Measurements from ENCODE around the gene CTU2. TPM values are rescaled to one million over a fixed set of nuclear protein-coding genes. Genes with fewer than 3 reads are reported as not detected.

CTU2 gene
- total RNA-seq, 1 donor from 2014 or later, result 11.2 TPM

DNA sequence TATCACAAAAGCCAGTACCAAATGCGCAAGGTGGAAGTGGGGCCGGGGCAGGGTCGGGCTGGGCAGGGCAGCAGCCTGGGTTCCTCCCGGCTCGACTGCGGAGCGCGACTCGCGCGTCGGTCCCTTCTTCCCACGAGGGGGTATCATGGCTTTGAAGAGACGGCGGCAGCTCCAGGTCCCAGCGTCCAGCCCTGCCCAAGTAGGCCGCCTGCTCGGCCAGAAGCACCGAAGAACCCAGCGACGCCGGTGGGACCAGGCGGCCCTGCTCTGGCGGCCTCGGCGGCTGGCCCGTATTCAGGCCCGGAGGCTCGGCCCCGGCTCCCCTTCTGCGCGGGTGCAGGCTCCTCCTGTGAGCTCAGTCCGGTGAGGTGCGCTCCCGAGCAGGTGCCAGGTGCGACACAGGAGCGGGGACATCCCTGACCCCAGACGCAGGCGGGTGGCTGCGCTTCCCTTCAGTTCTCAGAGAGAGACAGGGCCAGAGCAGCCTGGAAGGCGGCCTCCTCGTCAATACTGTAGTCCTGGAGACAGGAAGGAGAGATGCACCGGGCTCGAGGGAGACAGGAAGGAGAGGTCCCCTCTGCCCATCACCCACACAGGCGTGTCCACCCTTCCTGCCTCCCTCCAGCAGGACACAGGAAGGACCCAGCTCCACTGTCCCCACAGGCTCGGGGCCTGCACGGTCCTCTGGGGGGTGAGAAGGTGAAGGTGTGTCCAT lies 9.0 kb upstream of the CTU2 start:
- no peak for DNase-seq

DNA sequence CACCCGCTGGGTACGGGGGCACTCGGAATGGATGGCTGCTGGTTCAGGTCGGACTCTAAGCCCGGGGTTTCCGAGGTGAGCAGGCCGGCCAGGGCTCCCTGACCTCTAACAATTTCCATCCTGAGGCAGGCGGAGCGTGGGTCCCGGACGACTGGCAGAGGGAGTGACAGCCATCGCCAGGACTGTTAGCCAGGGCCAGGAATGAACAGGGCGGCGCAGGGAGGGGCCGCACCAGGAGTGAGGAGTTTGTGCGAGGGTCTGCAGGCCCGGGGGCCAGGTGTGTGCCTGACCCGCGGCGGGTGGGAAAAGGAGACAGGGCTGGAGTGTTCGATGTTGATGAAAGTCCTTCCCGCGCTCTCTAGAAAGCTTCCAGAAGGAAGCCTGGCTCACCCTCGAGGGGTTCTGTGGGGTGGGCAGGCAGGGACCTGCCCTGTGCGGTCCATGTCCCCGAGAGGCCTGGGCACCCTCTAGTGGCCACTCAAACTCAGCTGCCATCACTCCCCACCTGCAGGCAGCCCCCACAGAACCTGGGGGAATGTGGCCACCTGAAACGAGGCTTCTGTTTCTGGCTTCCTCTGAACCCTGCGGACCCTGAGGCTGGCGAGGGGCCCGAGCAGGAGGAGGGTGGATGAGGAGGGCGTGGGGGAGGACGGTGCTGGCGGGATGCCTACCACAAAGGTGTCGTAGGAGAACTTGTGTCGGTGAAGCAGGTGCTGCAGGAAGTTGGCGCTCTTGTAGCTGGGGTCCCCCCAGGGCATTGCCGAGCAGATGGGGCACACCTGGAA lies 8.3 kb upstream of the CTU2 start:
- DNase-seq, result no peak

DNA sequence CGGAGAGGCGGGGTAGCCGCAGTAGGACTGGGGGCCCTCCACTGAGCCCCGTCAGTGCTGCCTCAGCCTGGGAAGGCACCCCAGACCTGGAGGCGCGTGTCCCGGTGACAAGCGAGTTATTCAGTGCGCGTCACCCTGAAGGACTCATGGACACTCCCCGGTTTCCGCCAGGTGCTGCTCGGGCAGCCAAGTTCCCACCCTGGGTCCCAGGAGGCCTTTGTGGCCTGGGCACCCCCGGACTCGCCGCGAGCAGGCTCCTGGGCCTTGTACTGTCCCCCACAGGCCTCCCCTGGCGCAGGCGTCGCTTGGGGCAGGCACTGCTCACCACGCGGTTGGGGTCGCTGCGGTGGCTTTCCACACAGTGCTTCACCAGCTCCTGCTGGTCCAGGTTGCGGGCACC lies 7.7 kb upstream of the CTU2 start:
- no peak for DNase-seq

DNA sequence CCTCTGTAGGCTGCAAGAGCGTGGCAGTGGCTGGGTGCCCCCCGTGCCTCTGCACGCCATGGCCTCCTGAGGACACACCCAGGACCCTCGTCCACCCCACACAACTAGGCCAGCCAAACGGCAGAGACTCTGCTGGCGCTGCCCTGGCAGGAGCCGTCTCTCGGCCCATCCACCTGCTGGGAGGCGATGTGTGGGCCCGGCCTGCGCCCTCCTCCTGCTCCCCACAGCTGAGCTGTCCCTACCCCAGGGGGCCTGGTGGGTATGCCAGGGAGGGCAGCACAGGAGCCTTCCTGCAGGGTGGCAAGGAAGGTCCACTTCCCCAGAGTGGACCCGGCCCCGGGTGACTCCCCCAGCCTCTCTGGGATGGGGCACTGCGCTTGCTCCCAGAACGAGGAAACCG lies 7.1 kb upstream of the CTU2 start:
- no peak for DNase-seq

DNA sequence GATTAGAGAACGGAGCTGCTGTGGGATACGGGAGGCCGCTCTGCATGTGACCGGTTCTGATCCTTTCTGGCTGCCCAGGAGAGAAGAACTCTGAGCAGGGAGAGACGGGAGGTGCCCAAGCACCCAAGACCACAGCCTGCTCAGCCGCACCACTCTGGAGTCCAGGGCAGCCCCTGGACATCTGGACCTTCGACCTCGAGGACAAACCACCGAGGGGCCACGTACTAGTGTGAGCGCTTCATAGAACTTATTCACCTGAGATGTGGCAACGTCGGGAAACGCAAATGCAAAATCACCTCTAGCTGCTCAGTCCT lies 6.0 kb upstream of the CTU2 start:
- no peak for DNase-seq

DNA sequence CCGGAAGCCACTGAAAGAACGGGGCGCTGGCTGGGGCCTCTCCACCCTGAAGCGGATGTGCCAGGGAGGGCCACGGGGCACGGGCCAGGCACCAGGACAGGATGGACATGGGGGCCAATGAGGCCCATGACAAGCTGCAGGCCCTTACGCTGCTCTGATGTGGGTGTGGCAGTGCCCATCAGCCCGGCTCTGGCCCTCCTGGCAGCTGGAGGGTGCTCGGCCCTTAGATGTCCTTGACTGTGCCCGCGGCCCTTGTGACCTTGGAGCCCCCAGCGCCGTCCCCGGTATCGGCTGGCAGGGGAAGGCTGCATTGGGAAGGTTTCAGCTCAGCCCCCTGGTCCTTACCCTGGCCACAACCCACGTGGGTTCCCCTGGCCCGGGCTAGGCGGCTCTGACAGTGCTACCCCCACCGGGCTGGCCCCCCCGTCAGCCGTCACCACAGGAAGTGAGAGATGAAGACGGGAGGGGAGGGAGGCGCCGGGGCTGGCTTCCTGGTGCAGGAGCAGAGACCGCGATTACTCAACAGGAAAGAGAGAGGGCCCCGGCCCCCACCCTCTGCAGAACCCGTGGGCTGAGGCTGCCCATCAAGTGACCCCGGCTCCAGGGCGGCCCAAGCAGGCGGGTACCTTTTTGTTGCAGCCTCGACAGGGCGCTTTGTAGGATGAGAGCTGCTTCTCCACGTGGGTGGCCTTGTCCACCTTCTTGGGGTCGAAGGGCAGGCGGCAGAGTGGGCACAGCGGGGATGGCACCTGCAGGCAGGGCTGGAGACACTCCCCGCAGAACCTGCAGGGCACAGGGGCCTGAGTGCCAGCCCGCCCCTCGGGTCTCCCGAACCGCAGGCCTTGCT lies 5.4 kb upstream of the CTU2 start:
- peak; percentile 37 for DNase-seq

DNA sequence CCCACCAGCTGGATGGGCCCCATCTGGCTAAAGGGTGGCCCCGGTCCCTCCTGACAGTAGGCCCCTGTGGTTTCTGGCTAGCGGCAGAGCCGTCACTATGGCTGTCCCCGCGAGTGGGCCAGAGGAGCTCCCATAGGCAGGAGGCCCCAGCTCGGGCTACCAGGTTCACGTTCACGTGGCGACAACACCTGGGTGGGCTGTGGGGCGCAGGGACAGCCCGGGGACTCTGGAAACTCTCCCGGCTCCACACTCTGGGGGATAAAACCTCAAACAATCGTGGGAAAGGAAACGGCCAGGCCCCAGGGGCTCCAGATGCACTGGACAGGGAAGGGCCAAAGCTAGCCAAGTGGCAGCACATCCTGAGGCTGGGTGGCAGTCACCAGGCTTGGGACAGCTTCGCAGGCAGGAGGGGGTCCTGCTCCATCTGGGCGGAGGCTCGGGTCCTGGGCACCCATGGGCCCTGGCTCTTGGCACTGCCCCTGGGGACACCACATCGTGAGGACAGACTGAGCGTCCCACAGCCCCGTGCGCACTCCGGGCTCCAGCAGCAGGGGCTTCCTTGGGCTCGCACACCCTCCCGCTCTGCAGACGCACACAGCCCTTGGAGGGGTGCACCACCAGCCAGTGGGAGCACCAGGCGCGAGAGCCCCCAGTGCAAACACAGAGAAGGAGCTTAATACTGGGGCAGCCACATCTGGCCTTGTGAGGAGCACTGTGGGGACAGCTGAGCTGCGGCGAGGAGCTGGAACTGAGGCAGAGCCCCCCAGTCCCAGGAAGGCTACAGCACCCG lies 4.5 kb upstream of the CTU2 start:
- DNase-seq, result no peak

DNA sequence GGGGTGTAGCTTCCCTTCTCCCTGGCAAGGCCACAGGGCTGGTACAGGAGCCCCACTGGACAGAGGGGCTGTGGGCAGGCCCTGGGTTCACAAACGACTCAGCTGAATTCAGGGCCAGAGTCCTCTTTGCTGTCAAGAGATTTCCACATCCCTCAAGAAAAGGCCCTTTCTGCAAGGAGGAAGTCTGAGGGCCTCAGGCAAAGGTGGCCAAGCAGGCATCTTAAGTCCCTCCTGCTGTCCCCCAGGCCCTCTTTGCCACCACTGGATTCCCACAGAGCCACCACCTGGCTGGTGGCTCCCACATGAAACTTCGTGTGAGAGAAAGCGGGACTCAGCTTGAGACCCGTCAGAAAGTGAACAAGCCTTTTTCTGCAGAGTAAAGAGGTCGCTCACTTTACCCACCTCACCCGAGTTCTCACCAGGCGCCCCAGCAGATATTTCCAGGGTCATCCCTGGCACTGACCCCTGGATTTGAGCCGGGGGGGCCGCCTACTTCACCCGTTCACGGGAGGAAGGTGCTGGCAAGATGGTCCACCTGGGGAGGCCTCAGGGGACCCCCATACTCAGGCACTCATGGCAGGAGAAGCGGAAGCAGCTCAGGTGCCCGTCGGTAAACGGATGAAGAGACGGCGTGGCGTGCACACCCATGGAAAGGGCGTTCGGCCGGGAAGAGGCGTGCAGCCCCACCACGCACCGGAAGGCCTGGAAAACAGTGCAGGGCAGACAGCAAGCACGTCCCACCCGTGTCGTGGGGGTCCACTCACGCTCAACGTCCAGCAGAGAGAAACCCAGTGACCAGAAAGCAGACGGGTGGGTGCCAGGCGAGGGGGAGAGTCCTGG lies 3.7 kb upstream of the CTU2 start:
- no peak for DNase-seq

DNA sequence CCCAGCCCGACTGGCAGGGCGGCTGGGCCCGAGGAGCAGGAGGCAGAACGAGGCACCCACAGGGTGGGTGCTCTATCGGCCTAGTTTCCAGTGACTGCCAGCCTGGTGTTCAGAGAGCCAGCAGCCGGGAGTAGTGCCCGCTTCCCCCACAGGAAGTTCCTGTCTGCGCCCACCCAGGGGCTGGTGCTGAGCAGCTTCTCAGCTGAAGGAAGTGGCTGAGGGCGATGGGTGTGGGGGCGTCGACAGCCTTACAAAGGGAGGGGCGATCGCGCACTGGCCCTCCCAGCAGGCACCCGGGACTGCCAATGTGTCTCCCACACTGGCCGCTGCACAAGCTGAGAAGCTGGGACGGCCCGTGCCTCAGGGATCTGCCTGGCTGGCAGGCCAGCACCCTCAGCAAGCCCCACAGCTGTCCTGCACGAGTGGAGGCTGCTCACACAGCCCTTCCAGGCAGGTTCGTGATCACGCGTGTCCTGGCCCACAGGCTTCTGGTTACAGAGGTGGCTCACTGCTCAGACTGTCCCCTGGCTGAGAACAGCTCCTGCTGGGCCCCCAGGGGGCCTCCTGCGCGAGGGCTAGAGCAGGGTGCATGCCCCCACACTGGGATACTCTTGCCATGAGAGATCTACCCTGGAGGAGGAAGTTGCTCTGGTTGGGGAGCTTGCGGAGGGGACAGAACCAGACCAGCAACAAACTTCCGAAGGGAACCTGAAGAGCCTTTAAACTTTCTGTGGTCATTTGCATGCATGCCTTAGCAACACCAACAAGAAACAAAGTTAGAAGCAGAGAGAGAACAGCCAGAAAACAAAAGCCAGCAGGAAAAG lies 2.6 kb upstream of the CTU2 start:
- no peak for DNase-seq

DNA sequence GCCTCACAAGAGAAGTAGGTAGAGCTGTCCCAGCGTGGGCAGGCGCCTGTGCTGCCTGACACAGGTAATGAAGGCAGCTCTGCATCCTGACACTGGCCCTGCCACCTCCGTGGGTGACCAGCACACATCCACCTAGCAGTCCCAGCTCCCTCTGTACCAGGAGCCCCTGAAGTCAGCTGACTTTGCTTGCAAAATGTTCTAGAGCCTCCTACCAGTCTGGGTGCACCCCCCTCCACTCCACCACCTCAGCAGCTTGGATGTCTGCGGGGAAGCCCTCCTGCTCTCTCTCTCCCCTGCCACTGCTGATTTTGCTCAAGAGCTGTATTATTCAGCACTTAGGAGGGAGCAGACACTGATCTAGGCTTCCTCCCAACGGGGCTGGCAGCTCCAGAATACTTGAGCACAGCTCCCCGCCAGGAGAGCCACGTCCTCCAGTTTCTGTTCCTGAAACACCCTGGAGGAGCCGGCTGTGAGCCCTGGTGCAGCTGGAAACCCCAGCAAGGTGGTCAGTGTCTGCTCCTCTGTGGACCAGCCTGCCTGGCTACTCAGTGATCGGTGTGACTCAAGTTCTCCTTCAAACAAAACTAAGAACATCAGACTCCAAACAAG lies 1.1 kb upstream of the CTU2 start:
- no peak for DNase-seq

DNA sequence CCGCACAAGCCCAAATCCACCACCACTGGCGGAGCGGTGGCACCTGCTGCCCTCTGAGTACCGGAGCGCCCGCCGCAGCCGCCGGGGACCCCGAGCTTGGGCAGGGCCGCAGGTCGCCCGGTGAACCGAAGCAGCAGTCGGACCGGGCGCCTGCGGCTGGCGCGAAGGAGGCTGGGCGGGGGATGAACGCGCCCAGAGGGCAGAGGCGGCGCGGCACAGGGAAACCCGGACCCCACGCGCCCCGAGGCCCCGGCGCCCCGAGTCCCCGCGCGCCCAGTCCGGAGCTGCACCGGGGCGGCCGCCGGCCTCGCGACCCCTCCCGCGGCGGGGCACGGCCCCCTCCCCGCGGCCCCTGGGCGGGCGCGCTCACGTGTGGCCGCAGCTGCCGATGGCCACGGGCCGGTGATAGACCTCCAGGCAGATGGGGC lies 488 bp upstream of the CTU2 start:
- DNase-seq, result no peak

DNA sequence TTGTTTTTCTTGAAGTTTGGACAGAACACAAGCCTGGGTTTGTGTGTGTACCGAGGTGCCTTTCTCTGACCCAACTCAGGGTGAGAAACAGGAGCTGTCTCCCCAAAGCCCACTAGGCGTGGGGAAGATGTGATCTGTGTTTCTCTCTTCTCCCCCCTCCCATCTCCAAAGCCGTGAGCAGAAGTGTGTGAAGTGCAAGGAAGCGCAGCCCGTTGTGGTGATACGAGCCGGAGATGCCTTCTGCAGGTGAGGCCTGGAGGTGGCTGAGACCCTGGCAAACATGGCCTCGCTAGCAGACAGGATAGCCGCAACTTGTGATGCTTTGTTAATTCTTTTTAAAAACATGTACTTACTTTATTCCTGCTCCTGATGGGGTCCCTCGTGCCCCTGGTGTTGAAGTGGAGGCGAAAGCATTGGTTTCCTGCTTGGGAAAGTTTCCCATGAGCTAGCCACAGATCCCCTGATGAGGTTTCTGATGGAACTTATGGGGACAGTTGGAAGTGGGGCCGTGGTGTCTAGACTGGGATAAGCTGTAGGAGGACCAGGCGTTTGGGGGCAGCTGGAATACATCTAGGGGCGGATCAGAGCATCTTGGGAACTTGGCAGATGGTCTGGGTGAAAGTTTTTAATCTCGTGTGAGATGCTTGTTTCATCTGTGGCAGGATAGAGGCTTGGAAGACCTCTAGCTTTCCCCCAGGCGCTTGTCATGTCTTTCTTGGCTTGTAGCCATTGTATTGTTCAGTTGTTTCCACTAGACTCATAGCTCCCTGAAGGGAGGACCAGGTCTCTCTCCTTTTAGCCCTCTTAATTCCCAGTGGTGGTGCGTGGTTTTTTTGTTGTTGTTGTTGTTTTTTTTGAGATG lies 893 bp downstream of the CTU2 start:
- no peak for DNase-seq

DNA sequence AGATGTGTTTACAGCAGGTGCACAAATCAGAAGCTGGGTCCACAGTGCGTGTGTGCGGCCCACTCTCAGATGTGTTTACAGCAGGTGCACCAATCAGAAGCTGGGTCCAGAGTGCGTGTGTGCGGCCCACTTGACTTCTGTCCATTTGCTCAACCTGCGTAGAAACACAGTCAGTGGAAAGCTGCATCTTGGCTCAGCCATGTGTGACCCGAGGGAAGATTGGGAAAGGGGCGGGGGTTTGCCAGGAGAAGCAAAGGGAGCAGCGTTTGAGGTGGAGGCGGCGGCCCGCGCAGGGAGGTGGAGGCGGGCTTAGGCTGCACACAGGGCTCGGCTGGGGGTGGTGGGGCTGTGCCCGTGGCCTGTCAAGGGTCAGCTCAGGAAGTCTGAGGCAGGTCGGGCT lies 4.3 kb downstream of the CTU2 start:
- DNase-seq, result no peak

DNA sequence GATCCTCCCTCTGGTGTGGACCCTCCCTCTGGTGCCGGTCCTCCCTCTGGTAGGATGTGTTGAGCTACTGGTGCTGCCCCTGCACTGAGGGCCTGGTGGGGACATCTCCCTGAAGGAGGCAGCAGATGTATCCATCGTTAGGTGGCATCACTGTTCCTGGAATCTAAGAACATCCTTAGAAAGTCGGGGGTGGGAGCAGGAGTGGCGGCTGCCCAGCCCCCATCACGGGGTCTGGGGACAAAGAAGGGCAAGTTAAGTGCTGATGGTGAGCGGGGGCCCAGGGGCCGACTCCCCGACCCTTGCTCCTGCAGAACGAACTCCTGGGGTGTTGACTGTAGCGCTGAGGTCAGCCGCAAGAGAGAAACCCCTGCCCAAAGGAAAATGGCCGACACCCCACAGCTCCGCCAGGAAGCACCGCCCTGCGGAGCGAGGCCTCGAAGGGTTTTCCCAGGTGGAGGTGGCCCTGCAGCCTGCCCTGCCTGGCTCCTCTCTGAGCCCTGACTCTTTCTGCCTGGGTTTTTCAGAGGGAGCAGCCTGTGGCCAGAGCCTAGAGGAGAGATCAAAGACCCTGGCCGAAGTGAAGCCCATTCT lies 5.5 kb downstream of the CTU2 start:
- DNase-seq, result no peak

DNA sequence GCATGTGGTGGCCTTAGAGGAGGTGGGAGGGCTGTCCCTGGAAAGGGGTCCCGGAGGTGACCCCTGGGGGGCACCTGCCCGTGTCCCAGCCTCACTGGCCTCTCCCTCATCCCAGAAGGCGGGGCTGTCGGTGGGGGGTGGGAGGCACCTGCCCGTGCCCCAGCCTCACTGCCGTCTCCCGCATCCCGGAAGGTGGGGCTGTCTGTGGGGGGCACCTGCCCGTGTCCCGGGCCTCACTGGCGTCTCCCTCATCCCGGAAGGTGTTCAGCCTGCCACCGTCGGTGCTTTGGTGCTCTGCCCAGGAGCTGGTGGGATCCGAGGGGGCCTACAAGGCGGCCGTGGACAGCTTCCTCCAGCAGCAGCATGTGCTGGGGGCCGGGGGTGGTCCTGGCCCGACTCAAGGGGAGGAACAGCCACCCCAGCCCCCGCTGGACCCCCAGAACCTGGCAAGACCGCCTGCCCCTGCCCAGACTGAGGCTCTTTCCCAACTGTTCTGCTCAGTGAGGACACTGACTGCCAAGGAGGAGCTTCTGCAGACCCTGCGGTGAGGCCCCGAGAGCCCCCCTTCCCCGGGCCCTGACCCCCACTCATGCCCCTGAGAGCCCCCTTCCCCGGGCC lies 6.2 kb downstream of the CTU2 start:
- no peak for DNase-seq

DNA sequence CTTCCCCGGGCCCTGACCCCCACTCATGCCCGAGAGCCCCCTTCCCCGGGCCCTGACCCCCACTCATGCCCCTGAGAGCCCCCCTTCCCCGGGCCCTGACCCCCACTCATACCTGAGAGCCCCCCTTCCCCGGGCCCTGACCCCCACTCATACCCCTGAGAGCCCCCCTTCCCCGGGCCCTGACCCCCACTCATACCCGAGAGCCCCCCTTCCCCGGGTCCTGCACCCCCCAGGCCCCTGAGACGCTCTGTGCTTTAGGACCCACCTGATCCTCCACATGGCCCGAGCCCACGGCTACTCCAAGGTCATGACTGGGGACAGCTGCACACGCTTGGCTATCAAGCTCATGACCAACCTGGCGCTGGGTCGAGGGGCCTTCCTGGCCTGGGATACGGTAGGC lies 6.8 kb downstream of the CTU2 start:
- no peak for DNase-seq

DNA sequence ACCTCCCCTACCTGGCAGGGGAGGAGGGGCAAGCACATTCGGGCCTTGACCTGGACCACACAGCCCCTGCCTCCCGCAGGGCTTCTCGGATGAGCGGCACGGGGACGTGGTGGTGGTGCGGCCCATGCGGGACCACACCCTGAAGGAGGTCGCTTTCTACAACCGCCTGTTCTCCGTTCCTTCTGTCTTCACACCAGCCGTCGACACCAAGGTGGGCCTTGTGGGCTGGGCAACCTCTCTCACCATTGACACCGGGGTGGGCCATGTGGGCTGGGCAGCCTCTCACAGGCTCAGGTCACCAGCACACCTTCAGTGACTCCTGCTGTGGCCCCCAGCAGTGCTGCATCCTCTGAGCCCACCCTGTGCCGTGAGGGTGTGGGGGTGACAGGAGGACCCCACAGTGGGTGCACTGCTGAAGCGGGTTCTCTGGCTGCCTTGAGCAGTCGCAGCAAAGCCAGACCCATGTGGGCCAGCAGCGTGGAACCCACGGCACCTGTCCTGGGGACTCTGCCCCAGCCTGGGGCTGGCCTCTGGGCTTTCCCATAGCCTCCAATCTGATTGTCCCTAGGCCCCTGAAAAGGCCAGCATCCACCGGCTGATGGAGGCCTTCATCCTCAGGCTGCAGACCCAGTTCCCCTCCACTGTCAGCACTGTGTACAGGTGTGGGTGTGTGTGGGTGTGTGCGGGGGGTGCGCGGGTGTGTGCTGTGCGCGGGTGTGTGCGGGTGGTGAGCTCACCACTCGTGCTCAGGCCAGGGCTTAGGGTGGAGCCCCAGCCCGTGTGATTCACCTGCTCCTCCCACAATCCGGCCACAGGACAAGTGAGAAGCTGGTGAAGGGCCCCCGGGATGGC lies 7.5 kb downstream of the CTU2 start:
- no peak for DNase-seq
